ENCODE results near the gene AKR1C8.
"Not testable (repeated sequence)": the region's sequence is repeated elsewhere in the genome, so short reads cannot be mapped to it uniquely, and the experiment has no call there.

AKR1C8 gene

GRCh38 chr10:5184987-5185775 lies at the start of gene AKR1C8:
AKR1C8 (minus strand) TSS chr10:5185150; CDS start chr10:5185104, 46 bp downstream.
- no peak for DNase-seq (ENCODE audit: low read depth)

GRCh38 chr10:5234106-5234860 lies 49.3 kb upstream of the AKR1C8 start:
- DNase-seq (ENCODE audit: low read depth): peak; percentile 45

- DNase-seq (ENCODE audit: low read depth): no peak
These were observed 48.4 kb upstream of the AKR1C8 start for GRCh38 chr10:5233324-5233723.

GRCh38 chr10:5229019-5229418 lies 44.1 kb upstream of the AKR1C8 start:
- DNase-seq (ENCODE audit: low read depth): no peak

- DNase-seq (ENCODE audit: low read depth): not testable (repeated sequence)
These were observed 38.0 kb upstream of the AKR1C8 start for GRCh38 chr10:5222942-5223341.

GRCh38 chr10:5219262-5219661 lies 34.3 kb upstream of the AKR1C8 start:
- DNase-seq (ENCODE audit: low read depth): no peak

- DNase-seq (ENCODE audit: low read depth): no peak
These were observed 31.9 kb upstream of the AKR1C8 start for GRCh38 chr10:5216801-5217200.

GRCh38 chr10:5211696-5212536 lies 27.0 kb upstream of the AKR1C8 start:
- DNase-seq (ENCODE audit: low read depth): no peak

- DNase-seq (ENCODE audit: low read depth): not testable (repeated sequence)
These were observed 25.3 kb upstream of the AKR1C8 start for GRCh38 chr10:5210261-5210660.

- DNase-seq (ENCODE audit: low read depth): not testable (repeated sequence)
These were observed 24.8 kb upstream of the AKR1C8 start for GRCh38 chr10:5209776-5210175.

- no peak for DNase-seq (ENCODE audit: low read depth)
These were observed 21.8 kb upstream of the AKR1C8 start for GRCh38 chr10:5206799-5207198.

GRCh38 chr10:5199398-5199797 lies 14.4 kb upstream of the AKR1C8 start:
- no peak for DNase-seq (ENCODE audit: low read depth)

- no peak for DNase-seq (ENCODE audit: low read depth)
These were observed 13.4 kb upstream of the AKR1C8 start for GRCh38 chr10:5198386-5198785.

GRCh38 chr10:5196702-5197113 lies 11.8 kb upstream of the AKR1C8 start, which contains the start of gene AKR1C4:
AKR1C4 (plus strand) TSS chr10:5196837; CDS start chr10:5196868, 31 bp downstream.
- peak; percentile 9 for DNase-seq (ENCODE audit: low read depth)

GRCh38 chr10:5195727-5196374 lies 10.9 kb upstream of the AKR1C8 start:
- DNase-seq (ENCODE audit: low read depth): no peak

- DNase-seq (ENCODE audit: low read depth): no peak
These were observed 9.5 kb upstream of the AKR1C8 start for GRCh38 chr10:5194431-5194830.

- DNase-seq (ENCODE audit: low read depth): no peak
These were observed 3.4 kb upstream of the AKR1C8 start for GRCh38 chr10:5188358-5188757.

- no peak for DNase-seq (ENCODE audit: low read depth)
These were observed 2.9 kb upstream of the AKR1C8 start for GRCh38 chr10:5187867-5188266.

- no peak for DNase-seq (ENCODE audit: low read depth)
These were observed 1.0 kb downstream of the AKR1C8 start for GRCh38 chr10:5183923-5184322.

GRCh38 chr10:5180503-5180902 lies 4.4 kb downstream of the AKR1C8 start:
- not testable (repeated sequence) for DNase-seq (ENCODE audit: low read depth)

- not testable (repeated sequence) for DNase-seq (ENCODE audit: low read depth)
These were observed 9.4 kb downstream of the AKR1C8 start for GRCh38 chr10:5175581-5175980.
